Activated naive CD4-positive, alpha-beta T cell treated with anti-CD3 and anti-CD28 coated beads, Interleukin-2, amount 50 U/mL, for 72 hours (primary cell): ENCODE data around the gene SQOR. TPM values are rescaled to one million over a fixed set of nuclear protein-coding genes. Genes with fewer than 3 reads are reported as not detected.
"Not testable (repeated sequence)": the region's sequence is repeated elsewhere in the genome, so short reads cannot be mapped to it uniquely, and the experiment has no call there.

ENCODE experiments used
- ATAC-seq, 2 donors: fragments of 150-1000 bp; cut with Tn5 transposase; 2 replicates each; pipeline ENCODE4 v1.10.0; 2021; ENCODE audit warnings: mild to moderate bottlenecking in 2 of 2, moderate library complexity in 2 of 2
- DNase-seq, 2 donors: peaks; one replicate each; pipeline ENCODE4 v3.0.0; 2021 to 2022; ENCODE audit warnings: low spot score in 2 of 2
- H3K27ac Mint-ChIP-seq, 2 donors: one replicate each; pipeline ENCODE4 v1.8.0; 2022; ENCODE audit warnings: mild to moderate bottlenecking in 2 of 2, mixed read lengths in 2 of 2
- H3K36me3 Mint-ChIP-seq, 2 donors: one replicate each; pipeline ENCODE4 v1.8.0; 2022; ENCODE audit warnings: mixed read lengths in 2 of 2
- H3K9me3 Mint-ChIP-seq, 2 donors: one replicate each; pipeline ENCODE4 v1.8.0; 2022; ENCODE audit warnings: mixed read lengths in 2 of 2
- total RNA-seq, 2 donors: library from RNA; stranded (reverse); gene quantifications; one replicate each; pipeline ENCODE4 v1.2.3, GENCODE V29; 2022

Gene SQOR
- total RNA-seq, 2 donors from 2014 or later: 98.6 to 114 TPM

- DNase-seq (no peak), ATAC-seq (no peak)
- H3K9me3 Mint-ChIP-seq: peaks cover 4% of the 10 kb centered on the region in 2 donors
- peak overlapping the region in 1 of 2 donors; percentile 87 for H3K27ac Mint-ChIP-seq
- H3K36me3 Mint-ChIP-seq: peaks cover 13 to 26% of the 10 kb centered on the region in 2 donors
Measured at GRCh38 chr15:45646220-45646619, 11.4 kb downstream of the SQOR start.

- Mint-ChIP-seq H3K9me3 (peaks cover 4% of the 10 kb centered on the region in 2 donors), H3K27ac (no peak overlapping the region), H3K36me3 (peaks cover 8 to 21% of the 10 kb centered on the region in 2 donors)
- DNase-seq (no peak), ATAC-seq (no peak)
Measured at GRCh38 chr15:45647828-45648227, 13.0 kb downstream of the SQOR start.

- peak overlapping the region; percentile 55 to 65 for H3K27ac Mint-ChIP-seq
- DNase-seq: no peak
- H3K9me3 Mint-ChIP-seq: peaks cover 4% of the 10 kb centered on the region in 2 donors
- no peak for ATAC-seq
- H3K36me3 Mint-ChIP-seq: peaks cover 6 to 20% of the 10 kb centered on the region in 2 donors
Measured at GRCh38 chr15:45648521-45649200, 13.8 kb downstream of the SQOR start.

- peak in 1 of 2 donors; percentile 74 for ATAC-seq
- not testable (repeated sequence) for DNase-seq, H3K9me3 Mint-ChIP-seq
- H3K27ac Mint-ChIP-seq: peak overlapping the region; percentile 65 to 78
- peaks cover 6 to 27% of the 10 kb centered on the region in 2 donors for H3K36me3 Mint-ChIP-seq
Measured at GRCh38 chr15:45650007-45650406, 15.2 kb downstream of the SQOR start.

GRCh38 chr15:45650889-45651525 is 16.2 kb downstream of the SQOR start:
- Mint-ChIP-seq H3K9me3 (peaks cover 4 to 9% of the 10 kb centered on the region in 2 donors), H3K27ac (no peak overlapping the region), H3K36me3 (peaks cover 6 to 22% of the 10 kb centered on the region in 2 donors)
- no peak for DNase-seq
- no peak for ATAC-seq

- peaks cover 6 to 22% of the 10 kb centered on the region in 2 donors for H3K36me3 Mint-ChIP-seq
Measured at GRCh38 chr15:45653702-45654424, 19.0 kb downstream of the SQOR start.

GRCh38 chr15:45654749-45655148 is 19.9 kb downstream of the SQOR start:
- no peak for DNase-seq
- Mint-ChIP-seq H3K27ac (no peak overlapping the region), H3K36me3 (peaks cover 6 to 22% of the 10 kb centered on the region in 2 donors), H3K9me3 (peaks cover 4 to 9% of the 10 kb centered on the region in 2 donors)
- no peak for ATAC-seq

More at GRCh38 chr15:45653702-45654424, 19.0 kb downstream of the SQOR start:
- peaks cover 4 to 9% of the 10 kb centered on the region in 2 donors for H3K9me3 Mint-ChIP-seq
- DNase-seq (no peak), ATAC-seq (no peak)
- no peak overlapping the region for H3K27ac Mint-ChIP-seq

GRCh38 chr15:45657254-45657653 is 22.4 kb downstream of the SQOR start:
- ATAC-seq (no peak), DNase-seq (no peak)
- Mint-ChIP-seq H3K36me3 (peaks cover 0 to 9% of the 10 kb centered on the region in 2 donors), H3K27ac (peak overlapping the region in 1 of 2 donors; percentile 67), H3K9me3 (peaks cover 0 to 5% of the 10 kb centered on the region in 2 donors)

- peaks cover 0 to 5% of the 10 kb centered on the region in 2 donors for H3K9me3 Mint-ChIP-seq
- ATAC-seq (no peak), DNase-seq (no peak)
- H3K27ac Mint-ChIP-seq: peak overlapping the region; percentile 57 to 67
- H3K36me3 Mint-ChIP-seq: peaks cover 0 to 8% of the 10 kb centered on the region in 2 donors
Measured at GRCh38 chr15:45657764-45658545, 23.1 kb downstream of the SQOR start.

GRCh38 chr15:45660231-45660979 is 25.6 kb downstream of the SQOR start:
- no peak for ATAC-seq
- no peak for DNase-seq
- peak overlapping the region in 1 of 2 donors; percentile 44 for H3K27ac Mint-ChIP-seq
- no peaks in the 10 kb centered on the region for H3K9me3 Mint-ChIP-seq
- H3K36me3 Mint-ChIP-seq: no peaks in the 10 kb centered on the region

- Mint-ChIP-seq H3K9me3 (no peaks in the 10 kb centered on the region), H3K36me3 (peaks cover 6% of the 10 kb centered on the region in 2 donors), H3K27ac (no peak overlapping the region)
- DNase-seq: no peak
- ATAC-seq: no peak
Measured at GRCh38 chr15:45662375-45662774, 27.5 kb downstream of the SQOR start.

- peak in 1 of 2 donors; percentile 43 for ATAC-seq
- peak overlapping the region in 1 of 2 donors; percentile 11 for H3K27ac Mint-ChIP-seq
- peaks cover 6% of the 10 kb centered on the region in 2 donors for H3K36me3 Mint-ChIP-seq
- DNase-seq: no peak
- H3K9me3 Mint-ChIP-seq: no peaks in the 10 kb centered on the region
Measured at GRCh38 chr15:45664451-45664850, 29.6 kb downstream of the SQOR start.

GRCh38 chr15:45665261-45665660 is 30.4 kb downstream of the SQOR start:
- peak overlapping the region; percentile 11 to 36 for H3K27ac Mint-ChIP-seq

GRCh38 chr15:45666119-45666875 is 31.5 kb downstream of the SQOR start:
- H3K9me3 Mint-ChIP-seq: no peaks in the 10 kb centered on the region
- ATAC-seq (no peak), DNase-seq (no peak)
- H3K27ac Mint-ChIP-seq: peak overlapping the region; percentile 57 to 79
- H3K36me3 Mint-ChIP-seq: peaks cover 6 to 13% of the 10 kb centered on the region in 2 donors

More at GRCh38 chr15:45665261-45665660, 30.4 kb downstream of the SQOR start:
- no peak for DNase-seq
- ATAC-seq: no peak
- Mint-ChIP-seq H3K9me3 (no peaks in the 10 kb centered on the region), H3K36me3 (peaks cover 6 to 13% of the 10 kb centered on the region in 2 donors)

GRCh38 chr15:45667002-45667401 is 32.2 kb downstream of the SQOR start:
- ATAC-seq (no peak), DNase-seq (no peak)
- H3K27ac Mint-ChIP-seq: no peak overlapping the region
- H3K36me3 Mint-ChIP-seq: peaks cover 6 to 13% of the 10 kb centered on the region in 2 donors
- H3K9me3 Mint-ChIP-seq: no peaks in the 10 kb centered on the region
